GM12865 (cell line): ENCODE data around the gene CHRDL2.

ENCODE experiments used
- DNase-seq: peaks from one replicate; pipeline ENCODE4 v3.0.0; 2010; ENCODE audit warnings: low read depth
- H3K4me3 ChIP-seq: 2 replicates; pipeline ENCODE4 v1.5.1; 2011; ENCODE audit warnings: mild to moderate bottlenecking, low read depth, low read length, control low read depth
- TF ChIP-seq, protein P1 (sequence below): IDR thresholded peaks from 2 replicates; pipeline ENCODE4 v1.5.1; 2011; ENCODE audit warnings: low read length, control low read depth, low read depth, inconsistent platforms; ENCODE audit not compliant: insufficient read depth; ENCODE audit errors: missing control alignments

Gene CHRDL2

DNA sequence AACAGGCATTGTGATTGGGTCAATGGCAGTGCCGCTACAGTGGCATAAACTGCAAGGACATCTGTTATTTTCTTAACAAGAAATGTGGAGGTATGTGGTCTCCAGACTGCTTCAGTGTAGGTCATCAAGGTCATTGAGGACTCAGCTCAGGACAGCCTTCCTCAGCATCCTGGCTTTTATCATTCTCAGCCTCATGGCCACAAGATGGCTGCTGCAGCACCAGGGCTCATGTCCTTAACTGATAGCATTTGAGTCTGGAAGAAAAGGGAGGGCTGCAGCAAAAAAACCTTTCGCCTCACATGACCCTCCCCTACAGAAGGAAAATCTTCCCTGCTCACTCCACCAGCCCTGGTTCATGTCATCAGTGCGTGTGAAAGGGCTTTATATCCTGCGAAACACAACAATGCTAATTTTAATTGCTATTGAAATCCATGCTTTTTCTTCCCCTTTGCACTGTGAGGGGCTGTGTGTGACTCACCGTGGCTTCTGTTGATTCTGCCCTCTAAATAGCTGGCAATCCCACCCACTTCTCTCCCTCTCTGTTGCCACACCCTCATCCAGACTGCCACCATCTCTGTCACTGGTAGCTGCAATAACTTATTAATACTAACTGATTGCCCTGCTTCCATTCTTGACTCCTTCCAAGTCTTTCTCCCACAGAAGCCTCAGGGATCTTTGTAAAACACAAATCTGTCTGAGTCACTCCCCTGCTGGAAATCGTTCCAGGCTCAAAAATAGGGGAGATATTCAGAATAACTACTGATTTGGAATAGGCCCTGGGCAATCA lies 43.8 kb downstream of the CHRDL2 start:
- DNase-seq: no peak
- H3K4me3 ChIP-seq: no peak overlapping the region
- TF ChIP-seq, protein P1, sequence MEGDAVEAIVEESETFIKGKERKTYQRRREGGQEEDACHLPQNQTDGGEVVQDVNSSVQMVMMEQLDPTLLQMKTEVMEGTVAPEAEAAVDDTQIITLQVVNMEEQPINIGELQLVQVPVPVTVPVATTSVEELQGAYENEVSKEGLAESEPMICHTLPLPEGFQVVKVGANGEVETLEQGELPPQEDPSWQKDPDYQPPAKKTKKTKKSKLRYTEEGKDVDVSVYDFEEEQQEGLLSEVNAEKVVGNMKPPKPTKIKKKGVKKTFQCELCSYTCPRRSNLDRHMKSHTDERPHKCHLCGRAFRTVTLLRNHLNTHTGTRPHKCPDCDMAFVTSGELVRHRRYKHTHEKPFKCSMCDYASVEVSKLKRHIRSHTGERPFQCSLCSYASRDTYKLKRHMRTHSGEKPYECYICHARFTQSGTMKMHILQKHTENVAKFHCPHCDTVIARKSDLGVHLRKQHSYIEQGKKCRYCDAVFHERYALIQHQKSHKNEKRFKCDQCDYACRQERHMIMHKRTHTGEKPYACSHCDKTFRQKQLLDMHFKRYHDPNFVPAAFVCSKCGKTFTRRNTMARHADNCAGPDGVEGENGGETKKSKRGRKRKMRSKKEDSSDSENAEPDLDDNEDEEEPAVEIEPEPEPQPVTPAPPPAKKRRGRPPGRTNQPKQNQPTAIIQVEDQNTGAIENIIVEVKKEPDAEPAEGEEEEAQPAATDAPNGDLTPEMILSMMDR: no peak

DNA sequence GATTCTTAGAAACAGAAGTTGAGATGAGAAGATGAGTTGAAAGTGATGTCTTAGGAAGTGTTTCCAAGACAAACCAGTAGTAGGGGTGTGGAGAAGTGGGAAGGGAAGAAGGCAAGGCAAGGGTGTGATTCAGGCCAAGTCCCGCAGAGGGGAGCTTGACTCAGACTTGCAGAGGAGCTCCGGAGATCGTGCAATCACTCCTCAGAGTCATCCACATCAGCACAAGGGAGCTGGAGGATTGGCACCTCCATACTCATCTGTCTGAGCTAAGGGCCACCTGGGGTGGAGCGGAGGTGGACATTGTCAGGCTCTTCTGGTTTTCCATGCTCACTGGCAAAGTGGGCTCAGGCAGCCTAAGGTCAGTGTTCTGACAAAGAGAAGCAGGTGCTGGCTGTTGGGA lies 44.4 kb downstream of the CHRDL2 start:
- no peak overlapping the region for H3K4me3 ChIP-seq
- DNase-seq: no peak
- TF ChIP-seq, protein P1: no peak

- DNase-seq: peak; percentile 9
- TF ChIP-seq, protein P1: no peak
- H3K4me3 ChIP-seq: no peak overlapping the region
Measured at GRCh38 chr11:74685905-74686304, 45.3 kb downstream of the CHRDL2 start.

- no peak for DNase-seq
- TF ChIP-seq, protein P1: no peak
Measured at GRCh38 chr11:74685338-74685737, 45.9 kb downstream of the CHRDL2 start.

GRCh38 chr11:74684661-74685060 lies 46.6 kb downstream of the CHRDL2 start:
- H3K4me3 ChIP-seq: no peak overlapping the region
- no peak for DNase-seq
- TF ChIP-seq, protein P1: no peak

More at GRCh38 chr11:74685338-74685737, 45.9 kb downstream of the CHRDL2 start:
- H3K4me3 ChIP-seq: no peak overlapping the region

- TF ChIP-seq, protein P1: no peak
- no peak for DNase-seq
- H3K4me3 ChIP-seq: no peak overlapping the region
Measured at GRCh38 chr11:74683941-74684481, 47.2 kb downstream of the CHRDL2 start.
